ENCODE measurements around the gene COLEC11. TPM values are rescaled to one million over a fixed set of nuclear protein-coding genes. Genes with fewer than 3 reads are reported as not detected.
A peak's percentile ranks its signal among the peaks of the same experiment; 100 is the strongest.

Gene COLEC11
- total RNA-seq, 1 experiment from 2014 or later, result 1.3 TPM

GRCh38 chr2:3604991-3605961 is 10.4 kb downstream of the COLEC11 start:
- peaks cover 6% of the 10 kb centered on the region; the same call in 1 of the 2 replicates for H3K4me1 Mint-ChIP-seq
- H3K9me3 Mint-ChIP-seq, result no peaks in the 10 kb centered on the region
- CTCF ChIA-PET, result interaction anchor here (1.2 kb wide), 1 partner anchor 24 kb away, joined by 4 read pairs; no protein-coding TSS in a partner anchor
- peak overlapping the region; percentile 66 for H3K4me3 Mint-ChIP-seq
- DNase-seq (ENCODE audit: low spot score) (peak; percentile 81), ATAC-seq (peak; percentile 64)
- POLR2A ChIA-PET, result no interaction called here
- H3K27ac Mint-ChIP-seq, result peak overlapping the region; percentile 68; the same call in 1 of the 2 replicates
- no peaks in the 10 kb centered on the region for H3K27me3 Mint-ChIP-seq (ENCODE audit: low read depth)
- TF ChIP-seq, protein P1, sequence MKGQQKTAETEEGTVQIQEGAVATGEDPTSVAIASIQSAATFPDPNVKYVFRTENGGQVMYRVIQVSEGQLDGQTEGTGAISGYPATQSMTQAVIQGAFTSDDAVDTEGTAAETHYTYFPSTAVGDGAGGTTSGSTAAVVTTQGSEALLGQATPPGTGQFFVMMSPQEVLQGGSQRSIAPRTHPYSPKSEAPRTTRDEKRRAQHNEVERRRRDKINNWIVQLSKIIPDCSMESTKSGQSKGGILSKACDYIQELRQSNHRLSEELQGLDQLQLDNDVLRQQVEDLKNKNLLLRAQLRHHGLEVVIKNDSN (CRISPR knock-in tag; IDR thresholded peaks at IDR 0.05), result peak; percentile 86
- TF ChIP-seq, protein P2, sequence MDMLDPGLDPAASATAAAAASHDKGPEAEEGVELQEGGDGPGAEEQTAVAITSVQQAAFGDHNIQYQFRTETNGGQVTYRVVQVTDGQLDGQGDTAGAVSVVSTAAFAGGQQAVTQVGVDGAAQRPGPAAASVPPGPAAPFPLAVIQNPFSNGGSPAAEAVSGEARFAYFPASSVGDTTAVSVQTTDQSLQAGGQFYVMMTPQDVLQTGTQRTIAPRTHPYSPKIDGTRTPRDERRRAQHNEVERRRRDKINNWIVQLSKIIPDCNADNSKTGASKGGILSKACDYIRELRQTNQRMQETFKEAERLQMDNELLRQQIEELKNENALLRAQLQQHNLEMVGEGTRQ (CRISPR knock-in tag; IDR thresholded peaks at IDR 0.05), result peak; percentile 90
- TF ChIP-seq ZNF281 (CRISPR knock-in tag; IDR thresholded peaks at IDR 0.05) (0 out of 2 replicates have a peak, but pooled peaks have one; percentile 48), RELA (CRISPR knock-in tag; IDR thresholded peaks at IDR 0.05; ENCODE audit: borderline replicate concordance) (no peak), GABPB1 (CRISPR knock-in tag; IDR thresholded peaks at IDR 0.05) (peak; percentile 25; the same call in 1 of the 2 replicates), TEAD1 (CRISPR knock-in tag; IDR thresholded peaks at IDR 0.05) (no peak)
- TF ChIP-seq, protein P3, sequence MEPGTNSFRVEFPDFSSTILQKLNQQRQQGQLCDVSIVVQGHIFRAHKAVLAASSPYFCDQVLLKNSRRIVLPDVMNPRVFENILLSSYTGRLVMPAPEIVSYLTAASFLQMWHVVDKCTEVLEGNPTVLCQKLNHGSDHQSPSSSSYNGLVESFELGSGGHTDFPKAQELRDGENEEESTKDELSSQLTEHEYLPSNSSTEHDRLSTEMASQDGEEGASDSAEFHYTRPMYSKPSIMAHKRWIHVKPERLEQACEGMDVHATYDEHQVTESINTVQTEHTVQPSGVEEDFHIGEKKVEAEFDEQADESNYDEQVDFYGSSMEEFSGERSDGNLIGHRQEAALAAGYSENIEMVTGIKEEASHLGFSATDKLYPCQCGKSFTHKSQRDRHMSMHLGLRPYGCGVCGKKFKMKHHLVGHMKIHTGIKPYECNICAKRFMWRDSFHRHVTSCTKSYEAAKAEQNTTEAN (CRISPR knock-in tag; IDR thresholded peaks at IDR 0.05), result no peak
- no peaks in the 10 kb centered on the region for H3K36me3 Mint-ChIP-seq

GRCh38 chr2:3606028-3606369 is 11.1 kb downstream of the COLEC11 start:
- DNase-seq (ENCODE audit: low spot score), result no peak
- ATAC-seq, result no peak
- peak overlapping the region; percentile 66 for H3K4me3 Mint-ChIP-seq
- H3K4me1 Mint-ChIP-seq, result peaks cover 6% of the 10 kb centered on the region; the same call in 1 of the 2 replicates
- CTCF ChIA-PET, result interaction anchor here (1.2 kb wide), 1 partner anchor 23 kb away, joined by 4 read pairs; no protein-coding TSS in a partner anchor
- TF ChIP-seq ZNF416 (CRISPR knock-in tag; IDR thresholded peaks at IDR 0.05) (no peak), MYBL2 (CRISPR knock-in tag; IDR thresholded peaks at IDR 0.05) (no peak), SMAD4 (CRISPR knock-in tag; IDR thresholded peaks at IDR 0.05) (no peak), ZNF671 (CRISPR knock-in tag; IDR thresholded peaks at IDR 0.05) (no peak), ZNF232 (CRISPR knock-in tag; IDR thresholded peaks at IDR 0.05) (no peak), TEAD1 (CRISPR knock-in tag; IDR thresholded peaks at IDR 0.05) (no peak), JUN (CRISPR knock-in tag; IDR thresholded peaks at IDR 0.05) (no peak)
- H3K27me3 Mint-ChIP-seq (ENCODE audit: low read depth), result 0 out of 2 replicates have a peak, but pooled peaks cover 2% of the 10 kb centered on the region
- peak overlapping the region; percentile 53; the same call in 1 of the 2 replicates for H3K27ac Mint-ChIP-seq
- POLR2A ChIA-PET, result no interaction called here
- H3K36me3 Mint-ChIP-seq, result no peaks in the 10 kb centered on the region
- H3K9me3 Mint-ChIP-seq, result no peaks in the 10 kb centered on the region

DNA sequence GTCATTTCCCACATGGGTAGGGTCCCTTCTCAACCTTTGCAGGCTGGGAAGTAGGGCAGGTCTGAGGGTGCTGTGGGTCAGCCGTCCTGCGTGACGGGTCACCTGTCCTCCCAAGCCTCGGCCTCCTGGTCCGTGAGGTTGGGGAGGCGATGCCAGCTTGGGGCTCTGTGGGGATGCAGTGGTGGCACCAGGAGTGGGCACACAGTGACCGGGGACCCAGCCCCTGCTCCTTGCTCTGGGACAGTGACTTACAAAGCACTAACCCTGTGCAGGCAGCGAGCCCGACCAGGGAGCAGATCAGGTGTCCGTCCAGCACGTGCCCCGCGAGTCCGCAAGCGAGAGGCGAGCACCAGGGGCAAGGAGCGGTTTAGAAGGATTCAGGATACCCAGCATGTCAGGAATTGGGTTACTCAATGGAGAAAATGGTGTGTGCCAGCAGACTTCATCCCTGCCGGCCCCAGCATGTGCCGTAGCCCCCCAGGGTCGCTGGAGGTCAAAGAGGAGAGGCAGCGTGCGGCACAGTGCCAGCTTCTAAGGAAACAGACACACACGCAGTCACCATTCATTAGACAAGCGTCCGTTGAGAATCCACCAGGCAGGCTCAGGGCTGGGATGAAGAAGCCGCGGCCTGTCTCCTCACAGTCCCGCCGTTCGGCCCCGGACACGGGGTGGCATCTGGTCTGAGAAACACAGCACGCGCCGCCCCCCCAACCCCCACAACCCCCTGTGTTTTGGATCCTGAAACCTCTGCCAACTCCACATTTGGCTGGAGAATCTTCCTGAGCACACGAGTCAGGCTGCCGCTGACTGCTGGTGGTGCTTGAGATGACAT is 11.7 kb downstream of the COLEC11 start:
- no peak for DNase-seq (ENCODE audit: low spot score)
- peaks cover 6% of the 10 kb centered on the region; the same call in 1 of the 2 replicates for H3K4me1 Mint-ChIP-seq
- TF ChIP-seq KAT7 (CRISPR knock-in tag; IDR thresholded peaks at IDR 0.05; ENCODE audit: borderline replicate concordance) (no peak), FOXJ3 (CRISPR knock-in tag; IDR thresholded peaks at IDR 0.05; ENCODE audit: borderline replicate concordance) (no peak), ZNF317 (CRISPR knock-in tag; IDR thresholded peaks at IDR 0.05; ENCODE audit: borderline replicate concordance, low read depth) (no peak), JUN (CRISPR knock-in tag; IDR thresholded peaks at IDR 0.05) (no peak), NFE2L1 (CRISPR knock-in tag; IDR thresholded peaks at IDR 0.05) (no peak), MYBL2 (CRISPR knock-in tag; IDR thresholded peaks at IDR 0.05) (no peak)
- TF ChIP-seq, protein P2 (CRISPR knock-in tag; IDR thresholded peaks at IDR 0.05), result no peak
- TF ChIP-seq, protein P4, sequence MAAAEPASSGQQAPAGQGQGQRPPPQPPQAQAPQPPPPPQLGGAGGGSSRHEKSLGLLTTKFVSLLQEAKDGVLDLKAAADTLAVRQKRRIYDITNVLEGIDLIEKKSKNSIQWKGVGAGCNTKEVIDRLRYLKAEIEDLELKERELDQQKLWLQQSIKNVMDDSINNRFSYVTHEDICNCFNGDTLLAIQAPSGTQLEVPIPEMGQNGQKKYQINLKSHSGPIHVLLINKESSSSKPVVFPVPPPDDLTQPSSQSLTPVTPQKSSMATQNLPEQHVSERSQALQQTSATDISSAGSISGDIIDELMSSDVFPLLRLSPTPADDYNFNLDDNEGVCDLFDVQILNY (CRISPR knock-in tag; IDR thresholded peaks at IDR 0.05), result no peak

More for the DNA sequence above, 11.7 kb downstream of the COLEC11 start:
- ChIA-PET CTCF (no interaction called here), POLR2A (no interaction called here)
- H3K9me3 Mint-ChIP-seq, result no peaks in the 10 kb centered on the region
- H3K27ac Mint-ChIP-seq, result no peak overlapping the region
- no peak overlapping the region for H3K4me3 Mint-ChIP-seq
- peaks cover 4% of the 10 kb centered on the region; the same call in 1 of the 2 replicates for H3K27me3 Mint-ChIP-seq (ENCODE audit: low read depth)
- ATAC-seq, result no peak
- no peaks in the 10 kb centered on the region for H3K36me3 Mint-ChIP-seq
